Stimulated activated CD8-positive, alpha-beta memory T cell treated with anti-CD3 and anti-CD28 coated beads, Interleukin-7, amount 100 ng/mL, for 24 hours (primary cell): ENCODE results near the gene RETSAT.

Source experiments
- DNase-seq: peaks from one replicate; pipeline ENCODE4 v3.0.0-alpha.2; 2020; ENCODE audit warnings: low read depth

RETSAT gene

DNA sequence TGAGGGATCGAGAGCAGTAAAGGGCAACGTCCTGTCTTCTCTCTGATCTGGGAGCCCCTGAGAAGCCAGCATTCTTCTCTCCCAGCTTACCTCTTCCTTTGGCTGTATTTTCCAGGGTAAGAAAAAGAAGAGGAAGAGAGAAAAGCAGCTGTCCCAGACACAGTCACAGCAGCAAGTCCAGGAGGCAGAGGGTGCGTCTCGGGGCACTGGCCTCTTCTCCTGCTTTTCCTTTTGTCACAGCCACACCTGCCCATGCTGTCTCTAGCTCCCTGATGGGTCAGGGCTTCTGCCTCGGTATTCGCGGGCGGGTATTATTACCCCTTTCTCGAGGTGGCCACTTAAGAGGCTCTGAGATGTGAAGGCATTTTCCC lies 46.8 kb downstream of the RETSAT start:
- DNase-seq, result no peak

DNA sequence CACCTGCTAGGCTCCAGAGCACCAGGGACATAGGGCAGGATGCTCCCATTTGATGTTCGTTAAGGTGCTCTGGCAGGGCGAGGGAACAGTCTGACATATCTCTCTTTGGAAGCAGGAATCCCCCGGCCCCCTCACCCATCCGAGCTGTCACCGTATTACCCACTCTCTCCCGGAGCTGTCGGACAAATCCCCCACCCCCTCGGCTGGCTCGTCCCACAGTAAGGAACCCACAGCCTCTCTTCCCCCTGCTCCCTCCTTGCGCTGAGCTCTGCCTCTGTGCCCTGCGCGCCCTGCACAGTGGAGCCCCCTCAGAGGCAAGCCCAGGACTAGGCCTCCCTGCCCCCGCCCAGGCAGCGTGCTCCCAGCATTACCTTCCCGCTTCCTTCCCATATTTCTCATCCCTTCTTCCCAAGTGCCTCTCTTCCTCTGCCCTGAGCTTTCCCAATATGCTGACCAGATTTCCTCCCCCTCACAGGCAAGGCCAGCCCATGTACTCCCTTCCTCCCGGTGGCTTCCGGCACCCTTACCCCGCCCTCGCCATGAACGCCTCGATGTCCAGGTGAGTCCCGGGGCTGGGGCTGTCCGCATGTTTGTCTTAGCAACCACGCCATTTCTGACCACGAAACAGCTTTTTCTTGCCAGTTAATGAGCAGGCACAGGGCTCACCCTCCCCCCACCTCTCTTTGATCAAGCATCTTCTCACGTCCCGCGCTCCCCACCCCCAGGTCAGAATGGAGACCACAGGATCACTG lies 50.4 kb downstream of the RETSAT start:
- DNase-seq, result no peak

DNA sequence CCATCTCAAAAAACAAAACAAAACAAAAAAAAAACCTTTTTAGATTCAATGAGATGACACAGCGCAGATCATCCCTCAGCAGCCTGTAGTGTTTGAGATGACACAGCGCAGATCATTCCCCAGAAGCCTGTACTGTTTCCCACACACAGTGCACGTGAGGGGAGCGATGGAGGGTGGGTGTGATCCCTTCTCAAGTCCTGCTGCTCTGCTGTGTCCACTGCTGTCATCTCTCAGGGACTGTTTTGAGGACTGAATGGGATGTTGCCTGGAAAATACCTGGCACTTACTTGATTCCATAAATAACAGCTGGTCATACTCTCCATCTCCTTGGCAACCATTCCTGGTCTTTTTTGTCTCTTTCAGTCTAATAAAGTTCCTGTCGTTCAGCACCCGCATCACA lies 52.2 kb downstream of the RETSAT start:
- DNase-seq, result no peak
